ENCODE measurements around the gene RBM48. TPM values are rescaled to one million over a fixed set of nuclear protein-coding genes. Genes with fewer than 3 reads are reported as not detected.
A peak's percentile ranks its signal among the peaks of the same experiment; 100 is the strongest.

RBM48 gene
- total and polyA plus RNA-seq, 2 of the 13 experiments (the other 11 are each of a cell fraction or from before 2014, with no cell fraction given), result 7.2 to 12.2 TPM

GRCh38 chr7:92527300-92528187, 1.1 kb upstream of the RBM48 start (continued):
- 0 out of 2 replicates have a peak, but pooled peaks have one; percentile 11 for TF ChIP-seq ZNF674 (CRISPR knock-in tag; IDR thresholded peaks at IDR 0.05; ENCODE audit: low read depth)
- TF ChIP-seq SNAI1 (CRISPR knock-in tag; IDR thresholded peaks at IDR 0.05; ENCODE audit: borderline replicate concordance), result no peak
- TF ChIP-seq AGO2 (optimal IDR thresholded peaks at IDR 0.05; ENCODE audit: low read depth, low read length), result no peak
- no peak for TF ChIP-seq WIZ (CRISPR knock-in tag; IDR thresholded peaks at IDR 0.05)
- TF ChIP-seq STAG1 (CRISPR knock-in tag; IDR thresholded peaks at IDR 0.05), result 0 out of 2 replicates have a peak, but pooled peaks have one; percentile 2
- TF ChIP-seq ZNF431 (CRISPR knock-in tag; IDR thresholded peaks at IDR 0.05; ENCODE audit: borderline replicate concordance, low read depth), result 0 out of 2 replicates have a peak, but pooled peaks have one; percentile 42
- TF ChIP-seq SAP130 (CRISPR knock-in tag; IDR thresholded peaks at IDR 0.05; ENCODE audit: low read depth), result peak; percentile 35; the same call in 1 of the 2 replicates
- no peak for TF ChIP-seq KLF13 (CRISPR knock-in tag; IDR thresholded peaks at IDR 0.05)
- TF ChIP-seq ZNF207 (IDR thresholded peaks at IDR 0.05; ENCODE audit: borderline replicate concordance), result no peak
- no peak for TF ChIP-seq PAX8 (CRISPR knock-in tag; IDR thresholded peaks at IDR 0.05; ENCODE audit: borderline replicate concordance)
- peak; percentile 13; the same call in 1 of the 2 replicates for TF ChIP-seq MTF2 (CRISPR knock-in tag; IDR thresholded peaks at IDR 0.05; ENCODE audit: borderline replicate concordance)
- TF ChIP-seq SPEN (CRISPR knock-in tag; IDR thresholded peaks at IDR 0.05; ENCODE audit: low read depth), result peak; percentile 14
- peak in 1 of 2 experiments; percentile 65; a peak in 3 of 4 replicates for TF ChIP-seq POLR2A (IDR thresholded peaks at IDR 0.05; ENCODE audit: insufficient read depth in 1 of 2, low read depth in 2 of 2, low read length in 2 of 2)
- 0 out of 2 replicates have a peak, but pooled peaks have one; percentile 39 for TF ChIP-seq KDM2A (CRISPR knock-in tag; IDR thresholded peaks at IDR 0.05; ENCODE audit: borderline replicate concordance, low read depth)
- peak; percentile 12; the same call in 1 of the 2 replicates for TF ChIP-seq KMT2A (CRISPR knock-in tag; IDR thresholded peaks at IDR 0.05)
- TF ChIP-seq SP5 (CRISPR knock-in tag; IDR thresholded peaks at IDR 0.05; ENCODE audit: borderline replicate concordance, low read depth), result peak; percentile 23; the same call in 1 of the 2 replicates
- no peak for TF ChIP-seq ETV5 (CRISPR knock-in tag; IDR thresholded peaks at IDR 0.05; ENCODE audit: borderline replicate concordance)
- no peak for TF ChIP-seq SIX4 (CRISPR knock-in tag; IDR thresholded peaks at IDR 0.05)
- TF ChIP-seq, protein P1, sequence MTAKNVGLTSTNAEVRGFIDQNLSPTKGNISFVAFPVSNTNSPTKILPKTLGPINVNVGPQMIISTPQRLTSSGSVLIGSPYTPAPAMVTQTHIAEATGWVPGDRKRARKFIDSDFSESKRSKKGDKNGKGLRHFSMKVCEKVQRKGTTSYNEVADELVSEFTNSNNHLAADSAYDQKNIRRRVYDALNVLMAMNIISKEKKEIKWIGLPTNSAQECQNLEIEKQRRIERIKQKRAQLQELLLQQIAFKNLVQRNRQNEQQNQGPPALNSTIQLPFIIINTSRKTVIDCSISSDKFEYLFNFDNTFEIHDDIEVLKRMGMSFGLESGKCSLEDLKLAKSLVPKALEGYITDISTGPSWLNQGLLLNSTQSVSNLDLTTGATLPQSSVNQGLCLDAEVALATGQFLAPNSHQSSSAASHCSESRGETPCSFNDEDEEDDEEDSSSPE (CRISPR knock-in tag; IDR thresholded peaks at IDR 0.05), result peak; percentile 55; the same call in 1 of the 2 replicates
- TF ChIP-seq FOSL1 (CRISPR knock-in tag; IDR thresholded peaks at IDR 0.05; ENCODE audit: borderline replicate concordance), result no peak
- no peak for TF ChIP-seq ZNF317 (CRISPR knock-in tag; IDR thresholded peaks at IDR 0.05)
- TF ChIP-seq YY1 (IDR thresholded peaks at IDR 0.05; ENCODE audit: insufficient read depth, insufficient replicate concordance, low read depth, low read length), result peak; percentile 5
- peak; percentile 66; the same call in 1 of the 2 replicates for TF ChIP-seq TFDP1 (CRISPR knock-in tag; IDR thresholded peaks at IDR 0.05; ENCODE audit: borderline replicate concordance)
- TF ChIP-seq, protein P2, sequence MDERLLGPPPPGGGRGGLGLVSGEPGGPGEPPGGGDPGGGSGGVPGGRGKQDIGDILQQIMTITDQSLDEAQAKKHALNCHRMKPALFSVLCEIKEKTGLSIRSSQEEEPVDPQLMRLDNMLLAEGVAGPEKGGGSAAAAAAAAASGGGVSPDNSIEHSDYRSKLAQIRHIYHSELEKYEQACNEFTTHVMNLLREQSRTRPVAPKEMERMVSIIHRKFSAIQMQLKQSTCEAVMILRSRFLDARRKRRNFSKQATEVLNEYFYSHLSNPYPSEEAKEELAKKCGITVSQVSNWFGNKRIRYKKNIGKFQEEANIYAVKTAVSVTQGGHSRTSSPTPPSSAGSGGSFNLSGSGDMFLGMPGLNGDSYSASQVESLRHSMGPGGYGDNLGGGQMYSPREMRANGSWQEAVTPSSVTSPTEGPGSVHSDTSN (CRISPR knock-in tag; IDR thresholded peaks at IDR 0.05), result no peak
